ENCODE data around the gene DDX18. TPM values are rescaled to one million over a fixed set of nuclear protein-coding genes. Genes with fewer than 3 reads are reported as not detected.

Gene DDX18
- total and polyA plus RNA-seq, 2 donors (not counting 3 experiments of a cell fraction or from before 2014, with no cell fraction given), result 15.8 to 50.4 TPM

- FAIRE-seq, result no peak
- DNase-seq (ENCODE audit: low read depth, low spot score), result no peak
- H3K4me2 ChIP-seq (ENCODE audit: insufficient read depth, low read length), result no peak overlapping the region
- no peak overlapping the region for H2AFZ ChIP-seq (ENCODE audit: low read depth, low read length)
- no peaks in the 10 kb centered on the region for H3K9me3 ChIP-seq (replicated peaks; ENCODE audit: control insufficient read depth, insufficient read depth, low read length)
- no peaks in the 10 kb centered on the region for H3K36me3 ChIP-seq (ENCODE audit: control insufficient read depth in 2 of 2, extremely low read depth in 1 of 2, insufficient read depth in 2 of 2, low read length in 2 of 2)
- intact Hi-C loops (cut with micrococcal nuclease) (no loop called here), dilution Hi-C loops (cut with MboI; ENCODE audit: extremely low pct_ligation_motif_present, low sequenced_read_pairs) (no loop called here)
- H3K27ac ChIP-seq (ENCODE audit: insufficient read depth, low read depth, low read length), result no peak overlapping the region
- H3K79me2 ChIP-seq (ENCODE audit: control insufficient read depth, insufficient read depth, low read length), result peaks cover 22% of the 10 kb centered on the region
- H3K27me3 ChIP-seq (ENCODE audit: control insufficient read depth in 2 of 2, insufficient read depth in 2 of 2, low read length in 2 of 2), result peaks cover 0 to 2% of the 10 kb centered on the region in 2 experiments
- ChIA-PET POLR2A (no interaction called here), CTCF (interaction anchor here (0.9 to 5.8 kb wide), 3 partner anchors 25 to 191 kb away, joined by 3 to 132 read pairs (median 4); no protein-coding TSS in a partner anchor)
- no peaks in the 10 kb centered on the region for H3K9me1 ChIP-seq (replicated peaks; ENCODE audit: control insufficient read depth, extremely low read depth, insufficient read depth, low read length)
- BruUV-seq (replicated peaks), result no TSS peak
- no peak overlapping the region for H3K4me3 ChIP-seq (replicated peaks in 1 of 3; ENCODE audit: insufficient read depth in 1 of 3, low read depth in 1 of 3, low read length in 3 of 3)
- no peaks in the 10 kb centered on the region for H4K20me1 ChIP-seq (replicated peaks; ENCODE audit: control insufficient read depth, extremely low read depth, insufficient read depth, low read length)
- TF ChIP-seq POLR2AphosphoS5 (IDR thresholded peaks at IDR 0.05; ENCODE audit: insufficient read depth, low read depth, low read length), result no peak
- no peak for TF ChIP-seq CTCF (IDR thresholded peaks at IDR 0.05; ENCODE audit: extremely low read depth in 1 of 2, insufficient read depth in 1 of 2, low read depth in 1 of 2, low read length in 2 of 2)
- H3K4me1 ChIP-seq (ENCODE audit: control insufficient read depth, extremely low read depth, insufficient read depth, low read length), result peaks cover 10% of the 10 kb centered on the region
- H3K9ac ChIP-seq (replicated peaks; ENCODE audit: extremely low read depth, insufficient read depth, low read length), result no peak overlapping the region
These were observed 2.0 kb upstream of the DDX18 start for GRCh38 chr2:117812443-117812842.

GRCh38 chr2:117815946-117816345 is 1.5 kb downstream of the DDX18 start:
- Histone ChIP-seq H3K4me2 (ENCODE audit: insufficient read depth, low read length) (peak overlapping the region; percentile 88), H3K27me3 (ENCODE audit: control insufficient read depth in 2 of 2, insufficient read depth in 2 of 2, low read length in 2 of 2) (peaks cover 0 to 2% of the 10 kb centered on the region in 2 experiments), H3K4me3 (replicated peaks in 1 of 3; ENCODE audit: insufficient read depth in 1 of 3, low read depth in 1 of 3, low read length in 3 of 3) (peak overlapping the region in 1 of 3 experiments; percentile 82), H3K79me2 (ENCODE audit: control insufficient read depth, insufficient read depth, low read length) (peaks cover 22% of the 10 kb centered on the region), H3K4me1 (ENCODE audit: control insufficient read depth, extremely low read depth, insufficient read depth, low read length) (peaks cover 10% of the 10 kb centered on the region), H3K27ac (ENCODE audit: insufficient read depth, low read depth, low read length) (peak overlapping the region; percentile 89), H3K9me3 (replicated peaks; ENCODE audit: control insufficient read depth, insufficient read depth, low read length) (no peaks in the 10 kb centered on the region), H4K20me1 (replicated peaks; ENCODE audit: control insufficient read depth, extremely low read depth, insufficient read depth, low read length) (no peaks in the 10 kb centered on the region), H3K36me3 (ENCODE audit: control insufficient read depth in 2 of 2, extremely low read depth in 1 of 2, insufficient read depth in 2 of 2, low read length in 2 of 2) (peaks cover 2 to 6% of the 10 kb centered on the region in 2 experiments), H2AFZ (ENCODE audit: low read depth, low read length) (no peak overlapping the region), H3K9me1 (replicated peaks; ENCODE audit: control insufficient read depth, extremely low read depth, insufficient read depth, low read length) (no peaks in the 10 kb centered on the region), H3K9ac (replicated peaks; ENCODE audit: extremely low read depth, insufficient read depth, low read length) (peak overlapping the region; percentile 96)
- ChIA-PET POLR2A (interaction anchor here (1.0 kb wide), 1 partner anchor 41 kb away, joined by 3 read pairs; no protein-coding TSS in a partner anchor), CTCF (interaction anchor here (5.8 kb wide), 1 partner anchor 188 kb away, joined by 132 read pairs; no protein-coding TSS in a partner anchor)
- DNase-seq (ENCODE audit: low read depth, low spot score) (no peak), FAIRE-seq (peak; percentile 31)
- dilution Hi-C loops (cut with MboI; ENCODE audit: extremely low pct_ligation_motif_present, low sequenced_read_pairs), result no loop called here
- TF ChIP-seq MYC (IDR thresholded peaks at IDR 0.05; ENCODE audit: low read depth, low read length) (no peak), CTCF (IDR thresholded peaks at IDR 0.05; ENCODE audit: extremely low read depth in 1 of 2, insufficient read depth in 1 of 2, low read depth in 1 of 2, low read length in 2 of 2) (no peak), POLR2A (IDR thresholded peaks at IDR 0.05; ENCODE audit: low read depth, low read length) (no peak)
- intact Hi-C loops (cut with micrococcal nuclease), result no loop called here
- BruUV-seq (replicated peaks), result no TSS peak
